Chondrocyte (in vitro differentiated cells): ENCODE measurements around the gene ADARB2. TPM values are rescaled to one million over a fixed set of nuclear protein-coding genes. Genes with fewer than 3 reads are reported as not detected.

Experiments
- DNase-seq: peaks from one replicate; pipeline ENCODE4 v3.0.0; 2021; ENCODE audit warnings: mixed read lengths, low spot score
- H3K27ac Mint-ChIP-seq: one replicate; pipeline ENCODE4 v1.8.0; 2021; ENCODE audit warnings: mild to moderate bottlenecking, moderate library complexity, mixed read lengths; ENCODE audit not compliant: unreplicated experiment
- H3K27me3 Mint-ChIP-seq: 2 replicates; pipeline ENCODE4 v1.8.0; 2021; ENCODE audit warnings: low read depth, mixed read lengths
- H3K36me3 Mint-ChIP-seq: 2 replicates; pipeline ENCODE4 v1.8.0; 2021; ENCODE audit warnings: low read depth, mixed read lengths
- H3K4me1 Mint-ChIP-seq: 2 replicates; pipeline ENCODE4 v1.8.0; 2021; ENCODE audit warnings: low read depth, mild to moderate bottlenecking, mixed read lengths
- H3K4me3 Mint-ChIP-seq: one replicate; pipeline ENCODE4 v1.8.0; 2021; ENCODE audit warnings: mild to moderate bottlenecking, moderate library complexity, mixed read lengths; ENCODE audit not compliant: unreplicated experiment
- H3K9me3 Mint-ChIP-seq: 2 replicates; pipeline ENCODE4 v1.8.0; 2021; ENCODE audit warnings: low read depth, mixed read lengths
- CTCF ChIP-seq: fragments of 200-600 bp; sonication (generic); IDR thresholded peaks from 2 replicates; pipeline ENCODE4 v1.5.0; 2021; ENCODE audit warnings: antibody characterized with exemption, mild to moderate bottlenecking, moderate library complexity
- total RNA-seq: library from RNA; stranded (reverse); gene quantifications from 3 replicates; pipeline ENCODE4 v1.2.1, GENCODE V29; 2021

The ADARB2 gene
- total RNA-seq, 1 donor from 2014 or later: 3.3 TPM

GRCh38 chr10:1684991-1685390 is 52.3 kb downstream of the ADARB2 start:
- H3K9me3 Mint-ChIP-seq: peaks cover 10% of the 10 kb centered on the region
- H3K27ac Mint-ChIP-seq: no peak overlapping the region
- peaks cover 3% of the 10 kb centered on the region for H3K27me3 Mint-ChIP-seq
- H3K4me3 Mint-ChIP-seq: no peak overlapping the region
- peaks cover 3% of the 10 kb centered on the region for H3K4me1 Mint-ChIP-seq
- peaks cover 1% of the 10 kb centered on the region for H3K36me3 Mint-ChIP-seq
- TF ChIP-seq CTCF: no peak
- no peak for DNase-seq

- TF ChIP-seq CTCF: no peak
- Mint-ChIP-seq H3K9me3 (peaks cover 7% of the 10 kb centered on the region), H3K27me3 (peaks cover 3% of the 10 kb centered on the region), H3K4me3 (no peak overlapping the region), H3K4me1 (peaks cover 7% of the 10 kb centered on the region), H3K27ac (no peak overlapping the region), H3K36me3 (peaks cover 1% of the 10 kb centered on the region)
- no peak for DNase-seq
Observed at GRCh38 chr10:1683649-1684048, 53.7 kb downstream of the ADARB2 start.

DNA sequence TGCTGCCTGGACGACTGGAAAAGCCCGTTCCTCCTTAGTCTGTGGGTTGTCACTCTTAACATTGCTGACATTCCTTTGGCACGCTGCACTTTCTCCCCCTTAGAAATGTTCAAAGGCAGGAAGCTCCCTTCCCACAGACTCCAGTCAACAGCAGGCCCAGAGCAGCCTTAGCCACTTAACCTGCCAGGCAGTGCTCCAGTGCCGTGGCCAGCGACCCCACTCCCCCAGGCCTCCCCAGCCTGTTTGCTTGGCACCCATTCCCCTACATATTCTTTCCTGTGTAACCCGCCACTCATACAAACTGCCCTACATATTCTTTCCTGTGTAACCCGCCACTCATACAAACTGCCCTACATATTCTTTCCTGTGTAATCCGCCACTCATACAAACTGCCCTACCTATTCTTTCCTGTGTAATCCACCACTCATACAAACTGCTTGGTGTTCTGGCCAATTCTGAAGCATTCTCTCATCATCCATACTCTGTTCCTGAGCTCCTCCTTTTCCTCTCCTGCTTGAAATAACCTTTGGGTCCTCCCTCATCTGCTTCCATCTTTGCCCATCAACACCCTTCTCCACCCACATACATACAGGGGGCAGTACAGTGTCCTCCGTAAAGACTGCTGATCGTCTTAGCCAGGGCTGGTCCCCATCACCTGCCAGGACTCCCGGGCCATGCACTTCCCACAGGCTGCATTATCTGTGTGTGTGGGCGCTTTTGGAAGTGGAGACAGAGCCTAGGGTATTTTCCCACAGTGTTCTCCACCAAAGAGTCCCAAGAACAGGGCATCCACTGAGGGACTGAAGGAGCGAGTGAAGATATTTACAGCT is 57.3 kb downstream of the ADARB2 start:
- H3K4me3 Mint-ChIP-seq: no peak overlapping the region
- H3K27ac Mint-ChIP-seq: no peak overlapping the region
- peaks cover 5% of the 10 kb centered on the region for H3K9me3 Mint-ChIP-seq
- peaks cover 7% of the 10 kb centered on the region for H3K4me1 Mint-ChIP-seq
- H3K36me3 Mint-ChIP-seq: peaks cover under 1% of the 10 kb centered on the region
- no peak for DNase-seq
- no peak for TF ChIP-seq CTCF
- peaks cover 3% of the 10 kb centered on the region for H3K27me3 Mint-ChIP-seq

GRCh38 chr10:1678084-1678483 is 59.2 kb downstream of the ADARB2 start:
- Mint-ChIP-seq H3K9me3 (no peaks in the 10 kb centered on the region), H3K4me3 (no peak overlapping the region), H3K27ac (no peak overlapping the region), H3K27me3 (no peaks in the 10 kb centered on the region), H3K36me3 (no peaks in the 10 kb centered on the region), H3K4me1 (peaks cover 7% of the 10 kb centered on the region)
- no peak for DNase-seq
- TF ChIP-seq CTCF: no peak

- Mint-ChIP-seq H3K36me3 (no peaks in the 10 kb centered on the region), H3K27me3 (no peaks in the 10 kb centered on the region), H3K4me3 (no peak overlapping the region), H3K4me1 (peaks cover 7% of the 10 kb centered on the region), H3K27ac (no peak overlapping the region), H3K9me3 (no peaks in the 10 kb centered on the region)
- no peak for DNase-seq
- no peak for TF ChIP-seq CTCF
Observed at GRCh38 chr10:1677307-1677939, 59.9 kb downstream of the ADARB2 start.
